HG03469 (cell line): ENCODE data around the gene ARHGEF11.
"Not testable (repeated sequence)": the region's sequence is repeated elsewhere in the genome, so short reads cannot be mapped to it uniquely, and the experiment has no call there.

ENCODE experiments used
- ATAC-seq: cut with Tn5 transposase; IDR thresholded peaks from one replicate; pipeline ENCODE4 v1.9.1; 2021; ENCODE audit warnings: mild to moderate bottlenecking, moderate library complexity, moderate number of reproducible peaks; ENCODE audit not compliant: unreplicated experiment

ARHGEF11 gene

GRCh38 chr1:156931974-156932710 lies 113.4 kb downstream of the ARHGEF11 start:
- ATAC-seq: no peak

GRCh38 chr1:156931211-156931952 lies 114.2 kb downstream of the ARHGEF11 start:
- ATAC-seq: no peak

DNA sequence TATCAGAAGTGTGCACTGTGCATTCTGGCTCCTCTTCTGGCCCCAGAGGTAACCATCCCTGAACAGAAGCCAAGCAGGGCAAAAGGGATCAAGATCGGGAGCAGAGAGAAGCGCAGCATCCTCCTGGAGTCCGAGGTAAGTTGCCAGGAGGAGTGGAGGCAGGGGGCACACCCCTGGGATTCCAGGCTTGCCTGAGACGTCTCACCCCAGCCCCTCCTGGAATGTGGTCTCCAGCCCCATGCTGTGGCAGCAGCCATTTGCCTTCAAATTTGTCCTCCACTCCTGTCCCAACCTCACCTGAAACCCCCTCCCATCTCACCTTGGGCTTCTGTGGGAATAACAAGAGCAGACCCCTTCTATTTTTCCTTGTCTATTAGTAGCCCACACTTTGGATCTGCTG lies 115.1 kb downstream of the ARHGEF11 start:
- no peak for ATAC-seq

- ATAC-seq: no peak
Observed at GRCh38 chr1:156929596-156930238, 115.8 kb downstream of the ARHGEF11 start.

GRCh38 chr1:156928043-156928602 lies 117.4 kb downstream of the ARHGEF11 start:
- no peak for ATAC-seq

DNA sequence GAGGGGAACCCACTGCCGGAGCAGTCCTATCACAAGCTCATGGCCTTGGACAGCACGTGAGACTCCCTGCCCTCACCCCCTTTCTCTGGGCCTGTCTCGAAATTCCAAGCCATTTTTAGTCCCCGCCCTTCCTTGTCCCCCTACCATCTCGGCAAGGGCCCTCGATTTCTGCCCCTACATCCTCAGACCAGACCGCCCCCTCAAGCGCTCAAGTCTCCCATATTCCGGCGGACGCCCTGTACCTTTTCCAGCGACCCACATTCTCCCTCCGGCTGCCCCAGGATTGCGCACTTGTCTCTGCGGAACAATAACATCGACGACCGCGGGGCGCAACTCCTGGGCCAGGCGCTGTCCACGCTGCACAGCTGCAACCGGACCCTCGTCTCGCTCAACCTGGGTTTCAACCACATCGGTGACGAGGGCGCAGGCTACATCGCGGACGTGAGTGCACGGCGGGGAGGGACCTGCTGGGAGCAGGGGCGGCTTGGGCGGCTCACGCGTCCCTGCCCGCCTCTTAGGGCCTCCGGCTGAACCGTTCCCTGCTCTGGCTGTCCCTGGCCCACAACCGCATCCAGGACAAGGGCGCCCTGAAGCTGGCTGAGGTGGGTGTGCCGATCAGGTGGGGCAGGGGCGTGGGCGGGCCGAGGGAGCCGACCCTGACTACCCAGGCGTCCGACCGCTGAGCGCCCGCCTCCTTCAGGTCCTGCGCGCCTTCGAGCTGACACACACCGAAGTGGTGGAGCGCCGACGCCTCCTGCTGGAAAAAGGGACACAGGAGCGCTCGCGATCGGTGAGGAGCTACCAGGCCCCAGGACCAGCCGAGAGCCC lies 118.1 kb downstream of the ARHGEF11 start:
- no peak for ATAC-seq

- not testable (repeated sequence) for ATAC-seq
Observed at GRCh38 chr1:156926695-156927094, 118.8 kb downstream of the ARHGEF11 start.

GRCh38 chr1:156926175-156926574 lies 119.4 kb downstream of the ARHGEF11 start:
- ATAC-seq: no peak

DNA sequence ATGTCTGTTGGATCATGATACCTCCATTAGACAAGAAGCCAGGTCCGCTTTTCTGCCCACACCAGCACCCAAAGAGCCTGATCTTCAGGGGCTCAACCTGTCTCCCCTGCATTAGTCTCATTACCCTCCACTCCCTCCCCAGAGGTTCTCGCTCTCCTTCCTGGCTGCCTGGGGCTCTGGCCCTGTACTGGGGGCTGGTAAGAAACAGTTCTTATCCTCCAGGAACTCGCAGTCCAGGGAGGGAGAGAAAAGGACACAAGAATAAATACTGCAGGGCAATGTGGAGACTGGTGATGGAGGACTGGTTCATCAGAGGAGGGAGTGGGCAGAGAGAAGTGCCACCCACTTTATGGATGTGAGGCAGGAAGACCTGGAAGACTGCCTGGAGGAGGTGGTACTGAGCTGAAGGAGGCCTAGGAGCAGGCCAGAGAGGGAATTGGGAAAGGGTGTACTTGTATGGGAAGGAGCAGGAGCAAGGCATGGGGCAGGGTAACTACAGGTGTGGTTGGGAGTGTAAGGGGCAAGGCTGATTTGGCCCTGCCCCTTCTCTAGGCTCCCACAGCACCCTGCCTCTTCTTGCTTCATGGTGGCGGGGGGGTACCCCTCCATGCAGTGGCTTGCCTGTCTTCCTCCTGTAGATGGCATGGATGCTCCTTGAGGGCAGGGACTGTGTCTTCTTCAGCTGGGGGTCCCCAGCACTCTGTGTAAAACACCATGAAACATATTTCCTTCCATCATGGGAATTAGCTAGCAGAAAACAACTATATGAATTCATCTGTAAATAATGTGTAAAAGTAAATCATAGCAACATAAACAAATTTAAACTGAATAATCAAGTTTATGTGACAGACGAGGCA lies 120.2 kb downstream of the ARHGEF11 start:
- no peak for ATAC-seq

GRCh38 chr1:156924478-156925153 lies 120.9 kb downstream of the ARHGEF11 start:
- no peak for ATAC-seq

GRCh38 chr1:156923670-156924477 lies 121.7 kb downstream of the ARHGEF11 start:
- no peak for ATAC-seq

DNA sequence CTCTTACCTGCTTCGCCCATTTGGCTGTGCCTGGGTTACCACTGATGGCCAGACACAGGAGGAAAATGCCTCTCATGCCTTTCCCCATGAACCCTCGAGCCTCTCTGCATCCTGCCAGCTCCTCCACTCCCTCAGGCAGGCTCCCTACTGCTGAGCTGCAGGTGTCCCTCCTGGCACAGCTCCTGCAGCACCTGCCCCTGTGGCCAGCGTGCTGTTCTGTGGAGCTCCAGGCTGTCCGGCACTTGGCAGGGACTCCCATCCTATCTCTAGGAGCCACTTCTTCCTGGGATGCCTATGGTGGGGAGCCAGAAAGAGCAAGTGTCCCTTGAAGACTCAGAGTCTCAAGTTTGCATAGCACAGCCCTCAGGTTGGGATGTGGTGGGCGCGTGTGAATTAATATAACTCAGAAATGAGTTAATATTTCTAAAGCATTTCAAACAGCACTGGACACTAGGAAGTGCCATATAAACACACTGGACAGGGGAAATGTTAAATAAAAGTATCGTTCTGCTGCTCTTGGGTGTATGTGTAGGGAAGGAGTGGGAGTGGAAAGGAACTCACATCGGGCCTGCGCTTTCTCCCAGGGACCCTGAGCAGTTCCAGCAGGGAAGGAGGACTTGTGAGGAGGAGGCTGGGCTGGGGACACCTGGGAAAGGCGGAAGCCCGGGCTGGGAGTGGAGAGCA lies 122.4 kb downstream of the ARHGEF11 start:
- ATAC-seq: no peak

DNA sequence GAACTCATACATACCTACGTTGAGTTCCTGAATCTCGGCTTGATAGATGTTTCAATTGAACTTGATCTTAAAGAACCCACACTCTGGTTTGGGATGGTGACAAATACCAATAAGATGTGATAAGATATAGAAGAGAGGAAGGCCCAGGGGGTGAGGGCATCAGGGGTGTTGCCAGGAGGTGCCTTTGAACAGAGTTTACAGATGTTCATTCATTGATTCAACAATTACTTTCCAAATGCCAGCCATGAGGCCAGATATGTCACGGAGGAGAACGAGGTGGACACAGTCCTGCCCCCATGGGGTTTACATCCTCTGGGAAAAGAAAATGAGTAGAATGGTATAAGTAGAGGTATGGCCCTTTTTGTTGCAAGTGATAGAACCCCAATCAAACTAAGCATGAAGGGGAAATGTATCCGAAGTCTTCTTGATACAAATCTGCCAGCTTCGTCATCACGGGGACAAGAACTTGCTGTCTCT lies 124.5 kb downstream of the ARHGEF11 start:
- no peak for ATAC-seq

DNA sequence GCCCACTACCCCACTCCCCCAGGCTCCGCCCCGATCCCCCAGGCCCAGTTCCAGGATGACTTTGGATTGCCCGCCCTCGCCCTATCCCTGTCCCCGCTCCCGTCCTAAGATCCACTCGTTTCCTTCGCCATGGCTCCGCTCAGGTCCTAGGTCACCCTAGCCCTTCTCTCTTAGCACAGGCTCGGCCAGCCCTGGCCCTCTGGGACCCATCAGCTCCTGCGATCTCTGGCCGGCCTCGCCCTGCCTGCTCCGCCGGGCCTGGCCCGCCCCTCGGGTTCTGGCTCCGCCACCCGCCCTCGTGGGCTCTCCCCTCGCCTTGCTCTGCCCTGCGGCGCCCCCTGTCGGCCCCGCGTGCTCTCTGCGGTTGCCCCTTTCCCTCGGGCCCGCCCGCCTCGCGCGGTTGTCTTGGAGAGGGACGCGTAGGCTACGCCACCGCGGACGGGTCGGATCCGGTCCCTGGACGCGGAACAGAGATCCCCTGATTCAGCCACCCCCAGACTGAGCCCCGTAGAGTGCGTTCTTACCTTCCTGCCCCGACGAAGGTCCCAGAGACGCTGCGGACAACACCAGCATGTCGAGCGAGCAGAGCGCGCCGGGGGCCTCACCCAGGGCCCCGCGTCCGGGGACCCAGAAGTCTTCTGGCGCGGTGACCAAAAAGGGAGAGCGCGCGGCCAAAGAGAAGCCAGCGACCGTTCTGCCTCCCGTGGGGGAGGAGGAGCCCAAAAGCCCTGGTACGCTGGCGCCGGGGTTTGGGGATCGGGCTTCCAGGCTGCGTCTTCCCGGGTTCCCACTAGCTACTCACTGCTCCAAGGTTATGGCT lies 125.1 kb downstream of the ARHGEF11 start, which contains the start of gene LRRC71:
Gene LRRC71, plus strand, starts transcription at position 400 of the 820 bp plus-strand sequence. Its CDS starts 172 bp downstream, at position 572.
- no peak for ATAC-seq

DNA sequence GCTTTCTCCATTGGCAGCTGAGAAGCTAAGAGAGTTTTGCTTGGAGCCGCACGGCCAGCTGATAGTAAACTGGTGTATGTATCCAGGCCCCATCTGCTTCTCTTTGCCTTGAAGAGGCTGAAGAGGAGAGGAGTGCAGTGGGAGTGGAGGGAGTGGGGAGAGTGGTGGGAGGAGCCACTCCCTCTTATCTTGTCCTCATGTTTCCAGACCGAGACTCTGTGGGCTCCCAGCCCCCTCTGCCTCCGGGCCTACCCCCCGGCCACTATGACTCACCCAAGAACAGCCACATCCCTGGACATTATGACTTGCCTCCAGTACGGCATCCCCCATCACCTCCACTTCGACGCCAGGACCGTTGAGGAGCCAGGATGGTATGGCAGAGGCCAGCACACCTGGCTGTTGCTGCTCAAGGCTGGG lies 131.1 kb downstream of the ARHGEF11 start:
- no peak for ATAC-seq

- no peak for ATAC-seq
Observed at GRCh38 chr1:156913809-156914387, 131.6 kb downstream of the ARHGEF11 start.
